Amniotic epithelial cell (primary cell): Measurements from ENCODE around the gene EXD1.

ENCODE experiments used
- DNase-seq: peaks from one replicate; pipeline ENCODE4 v3.0.0-alpha.2; 2010; ENCODE audit warnings: low read depth

The EXD1 gene

DNA sequence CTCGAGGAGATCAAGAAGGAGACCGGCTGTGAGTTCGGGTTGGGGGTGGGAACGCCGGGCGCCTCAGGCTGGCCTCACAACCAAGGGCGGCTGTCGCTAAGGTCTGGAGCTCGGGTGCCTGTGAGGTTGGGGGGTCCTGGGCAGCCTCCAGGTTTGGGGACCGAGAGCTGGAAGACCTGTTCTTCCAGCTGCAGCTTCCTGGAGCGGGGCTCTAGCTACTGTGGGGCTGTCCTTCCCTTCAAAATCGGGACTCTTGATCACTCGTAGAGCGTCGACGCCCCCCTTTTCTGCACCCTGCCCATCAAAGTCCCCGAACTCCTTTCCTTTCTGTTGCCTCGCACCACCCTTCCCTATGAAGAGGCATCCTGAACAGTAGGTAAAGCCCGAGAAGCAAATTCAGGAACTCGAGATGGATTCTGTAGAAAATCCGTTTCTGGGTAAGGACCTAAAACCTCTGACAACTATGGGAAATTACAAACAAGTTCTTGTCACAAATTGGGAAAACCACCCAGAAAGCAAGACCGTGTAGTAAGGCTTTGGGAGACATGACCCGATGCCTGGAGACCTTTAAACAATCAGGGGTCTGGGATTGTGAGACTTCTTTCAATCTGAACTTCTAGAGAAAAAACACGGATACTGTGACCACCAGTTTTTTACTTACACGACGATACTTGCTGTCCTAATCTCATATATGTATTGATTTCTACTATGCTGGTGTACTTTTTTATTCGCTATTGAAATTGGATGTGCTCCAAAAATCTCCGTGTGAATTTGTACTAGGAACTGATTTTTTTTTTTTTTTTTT is 1.1 kb upstream of the EXD1 start:
- no peak for DNase-seq

DNA sequence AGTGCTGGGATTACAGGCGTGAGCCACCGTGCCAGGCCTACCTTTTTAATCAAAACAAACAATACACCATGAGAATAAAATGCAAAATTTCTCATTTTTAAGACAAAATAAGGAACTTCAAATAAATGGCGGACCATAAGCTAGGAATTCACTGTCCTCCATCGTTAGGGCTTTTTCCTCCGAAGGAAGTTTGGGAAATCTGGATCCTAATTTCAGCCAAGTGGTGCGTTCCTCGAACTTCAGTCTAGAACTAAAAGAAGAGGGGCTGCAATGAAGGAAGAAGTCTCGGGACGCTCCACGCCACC is 260 bp downstream of the EXD1 start:
- DNase-seq, result no peak

DNA sequence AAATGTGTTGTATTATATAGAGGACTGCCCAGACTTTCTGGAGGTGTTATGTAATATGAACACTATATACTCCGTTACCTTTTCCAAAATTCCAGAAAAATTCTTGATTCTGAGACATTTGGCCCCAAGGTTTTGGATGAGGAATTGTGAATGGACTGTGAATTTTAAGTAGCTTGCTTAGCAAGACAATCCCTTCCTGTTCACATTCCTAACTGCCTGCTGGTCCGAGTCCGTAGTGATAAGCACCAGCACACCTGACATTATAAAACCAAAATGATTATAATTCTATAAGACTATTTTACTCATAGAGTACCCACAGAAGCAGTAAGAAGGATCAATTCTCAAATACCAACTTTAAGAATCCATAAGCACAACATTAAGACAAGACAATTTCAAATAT is 11.2 kb downstream of the EXD1 start:
- DNase-seq, result no peak

DNA sequence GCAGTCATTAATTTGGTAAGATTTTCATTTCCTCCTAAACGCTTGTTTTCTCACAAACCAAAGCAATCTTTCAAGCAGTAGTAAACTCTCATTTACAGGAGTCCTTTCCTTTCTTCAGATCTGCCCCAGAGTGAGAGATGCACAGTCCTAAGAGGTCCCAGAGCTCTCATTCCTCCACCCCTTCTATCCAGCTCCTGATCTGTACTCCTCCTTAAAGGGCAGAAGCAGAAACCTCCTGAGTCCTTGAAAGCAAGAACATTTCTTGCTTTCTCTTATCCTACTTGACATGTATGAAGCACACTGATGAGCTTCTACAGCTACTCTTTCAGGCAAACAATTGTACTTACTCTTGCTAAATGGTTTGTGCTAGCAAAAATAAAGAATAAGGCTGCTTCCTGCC is 11.7 kb downstream of the EXD1 start:
- no peak for DNase-seq

DNA sequence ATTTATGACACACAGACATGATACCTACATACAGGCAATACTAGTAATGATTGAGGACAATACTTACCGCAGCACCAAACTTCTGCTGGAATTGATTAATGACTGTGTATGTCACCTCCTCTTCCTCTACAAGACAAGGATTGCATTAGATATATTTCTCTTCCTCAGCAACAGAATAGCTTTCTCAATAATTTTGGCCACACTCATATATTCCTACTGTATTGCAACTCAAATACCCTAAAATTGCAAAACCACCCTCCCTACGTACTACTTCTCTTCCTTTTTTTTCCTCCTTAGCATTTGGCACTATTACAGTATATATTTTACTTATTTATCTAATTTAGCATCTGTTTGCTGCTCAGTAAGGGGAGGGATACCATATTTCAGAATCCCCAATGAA is 14.8 kb downstream of the EXD1 start:
- peak; percentile 3 for DNase-seq

DNA sequence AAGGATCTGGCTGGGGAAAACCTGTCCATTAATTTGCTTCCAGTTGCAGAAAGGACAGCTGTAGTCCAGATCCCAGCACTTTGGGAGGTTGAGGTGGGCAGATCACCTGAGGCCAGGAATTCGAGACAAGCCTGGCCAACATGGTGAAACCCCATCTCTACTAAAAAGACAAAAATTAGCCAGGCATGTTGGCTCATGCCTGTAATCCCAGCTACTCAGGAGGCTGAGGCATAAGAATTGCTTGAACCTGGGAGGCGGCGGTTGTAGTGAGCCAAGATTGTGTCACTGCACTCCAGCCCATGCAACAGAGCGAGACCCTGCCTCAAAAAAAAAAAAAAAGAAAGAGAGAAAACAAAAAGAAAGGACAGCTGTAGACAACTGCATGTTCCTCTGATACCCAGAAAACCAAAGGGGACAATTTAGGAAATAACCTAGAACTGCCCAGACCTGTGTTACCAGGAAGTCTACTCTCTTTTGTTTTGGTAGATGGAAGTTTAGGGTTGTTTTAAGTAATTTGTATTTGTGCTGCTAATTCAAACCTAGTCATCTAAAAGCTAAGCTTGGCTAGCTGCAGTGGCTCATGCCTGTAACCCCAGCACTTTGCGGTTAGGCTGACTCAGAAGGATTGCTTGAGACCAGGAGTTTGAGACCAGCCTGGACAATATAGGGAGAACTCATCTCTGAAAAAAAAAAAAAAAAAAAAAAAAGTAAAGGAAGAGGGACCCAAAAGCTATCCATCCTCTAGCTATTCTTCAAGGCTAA is 22.7 kb downstream of the EXD1 start:
- DNase-seq, result peak; percentile 42

DNA sequence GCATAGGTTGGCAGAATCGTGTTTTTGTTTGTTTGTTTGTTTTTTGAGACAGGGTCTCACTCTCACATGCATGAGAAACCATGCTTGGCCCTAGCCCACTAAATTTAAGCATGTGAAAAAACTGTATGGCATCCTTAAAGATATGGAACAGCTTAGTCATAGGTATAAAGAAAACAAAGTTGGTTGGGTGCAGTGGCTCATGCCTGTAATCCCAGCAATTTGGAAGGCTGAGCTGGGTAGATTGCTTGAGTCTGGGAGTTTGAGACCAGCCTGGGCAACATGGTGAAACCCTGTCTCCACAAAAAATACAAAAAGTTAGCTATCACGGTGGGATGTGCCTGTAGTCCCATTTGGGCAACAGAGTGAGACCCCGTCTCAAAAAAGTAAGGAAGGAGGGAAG is 25.2 kb downstream of the EXD1 start:
- DNase-seq, result no peak

DNA sequence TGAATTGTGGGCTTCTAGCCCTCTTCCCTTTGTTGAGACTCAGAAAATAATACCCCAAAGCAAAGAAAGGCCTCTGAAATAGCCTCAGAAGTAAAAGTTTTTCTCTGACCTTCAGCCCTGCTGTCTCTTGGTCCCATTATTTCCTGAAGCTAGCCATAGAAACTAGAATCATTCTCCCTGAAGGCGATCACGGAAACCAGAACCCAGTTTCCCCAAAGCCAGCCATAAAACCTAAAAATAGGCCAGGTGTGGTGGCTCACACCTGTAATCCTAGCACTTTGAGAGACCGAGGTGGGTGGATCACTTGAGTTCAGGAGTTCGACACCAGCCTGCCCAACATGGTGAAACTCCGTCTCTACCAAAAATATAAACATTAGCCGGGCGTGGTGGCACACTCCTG is 27.2 kb downstream of the EXD1 start:
- DNase-seq, result no peak

DNA sequence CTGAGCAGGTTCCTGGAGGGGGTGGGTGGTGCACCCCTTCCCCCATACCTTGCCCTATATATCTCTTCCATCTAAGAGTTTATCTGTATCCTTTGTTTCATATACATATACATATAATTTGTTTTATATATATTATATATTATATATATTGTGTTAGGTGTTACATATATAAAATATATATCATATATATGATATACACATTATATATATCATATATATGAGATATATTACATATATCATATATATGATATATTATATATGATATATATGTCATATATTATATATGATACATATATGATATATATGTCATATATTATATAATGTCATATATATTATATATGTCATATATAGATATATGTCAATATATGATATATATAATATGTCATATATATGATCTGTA is 31.1 kb downstream of the EXD1 start:
- no peak for DNase-seq

DNA sequence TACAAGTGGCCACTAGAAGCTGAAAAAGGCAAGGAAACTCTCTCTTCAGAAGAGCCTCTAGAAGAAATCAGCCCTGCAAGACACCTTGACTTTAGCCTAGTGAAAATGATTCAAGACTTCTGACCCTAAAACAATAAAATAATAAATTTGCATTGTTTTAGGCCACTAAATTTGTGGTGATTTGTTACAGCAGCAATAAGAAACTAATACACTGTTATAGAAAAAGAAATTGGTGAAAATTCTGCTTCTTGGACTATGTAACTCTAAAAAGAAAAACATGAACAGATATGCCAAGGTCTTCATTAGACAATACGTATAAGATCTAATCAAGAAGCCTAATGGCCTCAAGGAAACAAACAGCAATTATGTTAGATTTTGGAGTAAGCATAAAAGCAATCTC is 36.1 kb downstream of the EXD1 start:
- no peak for DNase-seq

DNA sequence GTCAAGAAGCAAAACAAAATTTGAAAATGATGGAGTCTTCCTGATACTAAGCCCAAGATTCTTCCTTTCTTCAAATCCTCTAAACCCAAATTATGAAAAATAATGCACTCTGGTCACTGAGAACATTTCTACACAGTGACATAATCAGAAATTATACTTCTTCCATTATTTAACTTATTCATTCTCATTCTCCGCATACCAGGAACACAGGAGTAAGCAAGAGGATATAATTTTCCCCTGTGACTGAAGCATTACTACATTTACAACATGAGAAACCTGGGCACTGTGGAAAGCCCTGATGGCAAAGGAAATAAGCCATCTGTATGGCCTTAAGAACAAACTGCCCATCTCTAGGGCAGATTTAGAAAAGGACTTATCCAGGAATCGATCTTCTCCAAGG is 47.0 kb downstream of the EXD1 start:
- DNase-seq, result peak; percentile 27

DNA sequence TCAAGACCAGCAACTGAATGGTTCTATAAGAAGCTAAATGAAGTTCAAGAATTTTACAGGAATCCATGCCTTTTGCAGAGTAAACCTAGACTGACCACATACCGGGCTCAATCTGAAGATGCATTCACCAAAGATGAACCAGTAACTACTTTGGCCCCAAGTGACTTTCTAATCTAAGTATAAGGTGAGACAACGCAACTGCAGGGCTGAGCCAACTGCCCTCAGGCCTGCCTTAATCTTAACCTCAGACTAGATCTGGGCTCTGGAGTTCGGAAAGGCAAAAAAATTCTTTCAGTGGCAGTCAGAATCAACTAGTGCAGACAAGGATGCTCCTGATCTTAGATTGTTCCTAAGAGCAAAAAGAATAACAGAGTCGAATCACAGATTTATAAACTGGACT is 48.3 kb downstream of the EXD1 start:
- no peak for DNase-seq

DNA sequence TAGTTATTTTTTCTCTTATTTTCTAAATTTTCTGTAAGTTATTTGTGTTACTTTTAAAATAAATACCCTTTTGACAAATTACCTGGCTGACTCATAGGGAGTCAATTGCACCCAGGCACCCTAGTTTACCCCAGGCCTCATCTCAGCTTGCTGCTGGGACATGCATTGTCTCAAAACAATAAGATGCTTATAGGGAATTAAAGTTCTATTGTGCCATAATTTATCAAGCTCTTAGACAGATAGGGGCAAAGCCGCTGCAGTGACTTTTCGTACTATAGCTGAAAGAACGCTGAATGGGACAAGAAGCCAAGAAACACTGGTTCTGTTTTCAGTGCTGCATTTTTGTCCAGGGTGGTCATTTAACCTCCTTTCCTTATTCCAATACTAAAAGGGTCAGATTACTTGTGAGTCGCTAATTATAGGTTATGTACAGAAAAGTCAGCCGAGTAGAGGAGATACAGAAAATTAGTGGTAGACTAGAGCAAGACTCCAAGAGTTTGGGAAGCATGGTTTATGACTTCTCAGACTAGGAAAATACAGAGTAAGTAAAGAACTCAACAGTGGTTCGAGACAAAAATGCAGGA is 50.3 kb downstream of the EXD1 start:
- no peak for DNase-seq

DNA sequence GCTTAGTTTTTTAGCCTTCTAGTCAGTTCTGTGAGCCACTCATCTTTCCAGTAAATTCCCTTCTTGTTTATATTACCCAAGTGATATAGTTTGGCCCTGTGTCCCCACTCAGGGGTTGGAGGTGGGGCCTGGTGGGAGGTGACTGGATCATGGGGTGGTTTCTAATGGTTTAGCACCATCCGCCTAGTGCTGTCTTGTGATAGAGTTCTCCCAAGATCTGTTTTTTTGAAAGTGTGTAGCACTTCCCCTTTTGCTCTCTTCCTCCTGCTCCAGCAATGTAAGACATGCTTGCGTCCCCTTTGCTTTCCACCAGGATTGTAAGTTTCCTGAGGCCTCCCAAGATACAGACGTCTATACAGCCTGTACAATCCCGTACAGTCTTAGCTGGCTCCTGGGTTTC is 60.8 kb downstream of the EXD1 start:
- DNase-seq, result no peak

DNA sequence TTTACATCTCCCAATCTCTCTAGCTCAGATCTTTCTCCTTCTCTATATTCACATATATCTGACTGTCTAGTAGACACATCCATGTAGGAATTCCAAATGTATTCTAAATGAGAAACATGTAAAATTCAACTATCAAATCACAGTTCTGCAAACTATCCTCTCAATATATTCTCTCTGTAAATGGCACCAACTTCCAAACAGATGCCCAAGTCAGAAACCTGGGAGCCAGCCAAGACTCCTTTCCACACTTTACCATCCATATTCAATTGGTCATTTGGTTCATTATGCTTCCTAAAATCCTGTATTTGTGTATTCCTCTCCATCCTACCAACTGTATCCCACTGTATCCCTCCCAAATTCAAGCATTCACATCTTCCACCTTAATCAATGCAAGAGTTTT is 61.5 kb downstream of the EXD1 start:
- no peak for DNase-seq

DNA sequence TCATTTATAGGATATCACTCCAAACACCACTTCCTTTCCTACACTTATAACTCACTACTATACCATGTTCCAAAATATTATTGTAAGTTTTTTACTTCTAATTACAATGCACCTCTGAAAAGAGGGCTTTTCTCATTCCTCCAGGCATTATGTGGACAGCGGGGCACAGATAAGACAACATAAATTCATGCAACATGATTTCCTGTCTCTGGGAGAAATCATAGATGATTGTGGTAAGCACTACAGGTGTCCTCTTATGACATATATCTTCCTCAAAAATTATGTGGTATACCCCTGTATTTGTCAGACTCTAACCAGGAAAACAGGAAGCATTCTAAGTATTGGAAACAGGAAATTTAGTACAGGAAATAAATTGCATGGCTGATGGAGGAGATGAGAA is 68.8 kb downstream of the EXD1 start:
- DNase-seq, result no peak

DNA sequence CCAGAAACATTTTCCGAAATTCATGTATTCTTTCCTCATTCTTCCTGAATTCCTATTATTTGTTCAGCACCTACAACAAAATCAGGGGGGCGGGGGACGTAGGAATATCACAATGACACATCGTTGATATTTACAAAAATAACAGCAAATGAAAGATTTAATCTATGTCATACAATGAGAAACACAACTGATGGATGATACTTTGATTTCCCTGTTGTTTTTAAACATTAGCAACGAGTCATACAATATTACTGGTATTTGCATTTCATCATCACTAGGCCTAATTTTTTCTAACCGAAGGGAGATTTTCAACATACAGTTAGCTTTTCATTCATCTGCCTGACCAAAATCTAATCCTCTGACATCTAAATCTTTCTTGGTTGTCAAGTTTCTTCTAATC is 69.2 kb downstream of the EXD1 start:
- peak; percentile 87 for DNase-seq

DNA sequence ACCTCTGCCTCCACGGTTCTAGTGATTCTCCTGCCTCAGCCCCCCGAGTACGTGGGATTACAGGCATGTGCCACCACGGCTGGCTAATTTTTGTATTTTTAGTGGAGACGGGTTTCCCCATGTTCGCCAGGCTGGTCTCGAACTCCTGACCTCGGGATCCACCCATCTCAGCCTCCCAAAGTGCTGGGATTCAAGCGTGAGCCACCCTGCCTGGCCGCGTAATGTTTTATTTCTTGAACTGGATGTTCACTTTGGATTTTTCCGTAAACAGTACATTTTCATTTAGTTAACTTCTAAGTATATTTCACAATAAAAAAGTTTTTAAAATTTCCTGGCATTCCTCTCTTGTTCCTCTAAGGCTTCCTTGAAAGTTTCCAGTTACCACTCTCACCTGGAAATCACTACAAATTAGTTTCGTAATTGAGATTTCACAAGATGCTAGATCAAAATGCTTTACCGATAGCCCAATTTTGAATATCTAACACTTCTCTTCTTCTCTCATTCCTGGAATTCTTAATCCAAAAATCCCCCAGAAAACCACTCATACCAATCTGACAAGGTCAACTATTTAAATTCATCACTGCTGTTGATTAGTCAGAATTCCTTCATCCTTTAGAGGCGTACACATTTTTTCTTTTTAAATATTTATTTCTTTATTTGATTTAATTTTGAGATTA is 69.8 kb downstream of the EXD1 start:
- DNase-seq, result peak; percentile 69

DNA sequence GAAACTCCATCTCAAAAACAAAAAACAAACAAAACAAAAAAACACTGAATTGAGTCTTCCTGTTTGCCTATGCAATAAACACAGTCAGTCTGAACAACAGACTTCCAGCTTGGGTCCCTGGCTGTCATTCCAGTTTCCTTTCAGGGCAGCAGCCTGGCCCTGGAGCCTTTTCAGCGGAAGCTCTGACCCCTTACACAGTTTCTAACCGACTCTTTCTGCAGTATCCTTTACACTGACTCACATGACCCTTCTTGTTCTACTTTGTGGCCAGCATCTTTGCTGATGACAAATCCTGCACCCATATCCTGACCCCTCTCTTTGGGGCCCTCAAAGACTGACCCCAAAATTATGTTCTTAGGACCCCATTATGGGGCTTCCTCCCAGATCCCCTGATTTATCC is 76.1 kb downstream of the EXD1 start:
- no peak for DNase-seq

DNA sequence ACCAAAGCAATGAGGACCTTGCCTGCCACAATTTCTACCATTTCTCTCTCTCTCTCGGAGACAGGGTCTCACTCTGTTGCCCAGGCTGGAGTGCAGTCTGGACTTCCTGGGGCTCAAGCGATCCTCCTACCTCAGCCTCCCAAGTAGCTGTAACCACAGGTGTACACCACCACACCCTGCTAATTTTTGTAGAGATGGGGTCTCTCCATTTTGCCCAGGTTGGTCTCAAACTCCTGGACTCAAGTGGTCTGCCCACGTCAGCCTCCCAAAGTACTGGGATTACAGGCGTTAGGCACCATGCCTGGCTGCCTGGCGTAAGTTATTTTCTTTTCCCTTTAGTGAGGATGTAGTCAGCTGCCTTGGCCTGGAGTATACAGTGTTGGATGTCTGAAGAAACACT is 76.8 kb downstream of the EXD1 start:
- DNase-seq, result no peak

DNA sequence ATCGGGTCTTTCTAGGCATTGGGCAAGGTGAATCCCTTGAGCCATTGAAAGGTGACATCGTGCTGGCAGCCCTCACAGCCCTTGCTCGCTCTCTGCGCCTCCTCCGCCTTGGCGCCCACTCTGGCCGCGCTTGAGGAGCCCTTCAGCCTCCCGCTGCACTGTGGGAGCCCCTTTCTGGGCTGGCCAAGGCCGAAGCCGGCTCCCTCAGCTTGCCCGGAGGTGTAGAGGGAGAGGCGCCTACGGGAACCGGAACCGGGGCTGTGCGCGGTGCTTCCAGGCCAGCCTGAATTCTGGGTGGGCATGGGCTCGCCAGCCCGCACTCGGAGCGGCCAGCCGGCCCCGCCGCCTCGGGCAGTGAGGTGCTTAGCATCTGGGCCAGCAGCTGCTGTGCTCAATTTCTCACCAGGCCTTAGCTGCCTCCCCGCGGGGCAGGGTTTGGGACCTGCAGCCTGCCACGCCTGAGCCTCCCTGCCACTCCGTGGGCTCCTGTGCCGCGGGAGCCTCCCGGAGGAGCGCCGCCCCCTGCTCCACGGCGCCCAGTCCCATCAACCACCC is 79.0 kb downstream of the EXD1 start:
- DNase-seq, result no peak

DNA sequence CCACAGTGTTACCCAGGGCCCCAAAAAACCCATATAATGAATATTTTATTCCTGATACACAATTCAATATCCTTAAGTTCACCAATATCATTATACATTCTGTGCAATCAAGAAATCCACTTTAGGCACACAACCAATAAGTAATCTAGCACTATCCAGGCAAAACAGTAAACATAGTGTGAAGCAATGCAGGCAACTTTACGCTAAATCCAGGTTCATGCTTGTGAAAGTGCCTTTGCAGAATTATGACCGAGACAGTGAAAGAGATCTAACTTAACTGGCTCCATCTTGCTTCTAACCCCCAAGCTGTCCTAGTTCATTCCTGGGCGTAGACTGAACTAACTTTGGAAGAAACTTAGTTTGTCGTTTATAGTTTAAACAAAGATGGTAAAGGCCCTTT is 80.3 kb downstream of the EXD1 start:
- peak; percentile 11 for DNase-seq

DNA sequence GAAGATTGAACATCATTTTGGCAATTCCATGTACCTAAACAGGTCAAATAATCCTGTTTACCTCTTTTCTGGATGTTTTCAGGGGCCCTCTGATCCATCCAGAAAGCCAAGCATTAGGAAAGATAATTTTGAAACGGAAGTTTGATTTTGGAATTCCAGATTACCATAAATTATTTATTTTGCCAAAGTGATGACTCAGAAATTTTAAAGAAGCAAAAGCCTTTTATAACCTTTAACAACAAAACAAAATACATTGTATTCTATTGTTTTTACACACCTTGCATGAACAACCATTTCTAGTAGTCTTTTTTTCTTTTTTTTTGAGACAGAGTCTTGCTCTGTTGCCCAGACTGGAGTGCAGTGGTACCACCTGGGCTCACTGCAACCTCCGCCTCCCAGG is 82.5 kb downstream of the EXD1 start:
- DNase-seq, result no peak
